Ammon's horn (tissue), 1 donor: ENCODE measurements around the gene F5.
"Not testable (repeated sequence)": the region's sequence is repeated elsewhere in the genome, so short reads cannot be mapped to it uniquely, and the experiment has no call there.

Experiments
- DNase-seq: peaks from one replicate; pipeline ENCODE4 v3.0.0-alpha.2; 2016; ENCODE audit warnings: low spot score

The F5 gene

GRCh38 chr1:169508432-169509338, 77.6 kb downstream of the F5 start:
- DNase-seq: no peak

DNA sequence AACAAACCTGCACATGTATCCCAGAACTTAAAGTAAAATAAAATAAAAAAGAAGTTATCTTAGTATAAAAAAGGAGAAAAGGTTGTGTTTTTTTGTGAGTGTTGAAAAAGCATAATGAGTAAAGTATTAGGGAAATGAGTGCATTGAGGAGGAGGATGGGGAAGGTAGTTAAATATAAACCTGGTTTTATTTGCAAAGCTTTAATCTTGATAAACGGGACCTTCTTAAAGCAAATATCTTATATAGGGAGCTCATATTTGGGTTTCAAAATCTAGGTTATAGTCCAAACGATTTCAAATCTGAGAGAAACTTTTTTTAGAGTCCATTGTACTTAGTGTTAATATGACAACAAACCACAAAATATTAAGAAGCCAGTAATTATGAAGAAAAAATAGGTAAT, 78.9 kb downstream of the F5 start:
- no peak for DNase-seq

GRCh38 chr1:169503601-169504000, 82.7 kb downstream of the F5 start:
- DNase-seq: not testable (repeated sequence)

GRCh38 chr1:169499807-169500206, 86.5 kb downstream of the F5 start:
- DNase-seq: no peak

GRCh38 chr1:169497317-169497716, 89.0 kb downstream of the F5 start:
- no peak for DNase-seq

- no peak for DNase-seq
Measured at GRCh38 chr1:169495916-169496315, 90.4 kb downstream of the F5 start.

- DNase-seq: no peak
Measured at GRCh38 chr1:169495046-169495775, 91.1 kb downstream of the F5 start.

GRCh38 chr1:169494343-169494742, 91.9 kb downstream of the F5 start:
- no peak for DNase-seq

GRCh38 chr1:169493251-169493650, 93.0 kb downstream of the F5 start:
- no peak for DNase-seq

- no peak for DNase-seq
Measured at GRCh38 chr1:169491845-169492281, 94.4 kb downstream of the F5 start.

DNA sequence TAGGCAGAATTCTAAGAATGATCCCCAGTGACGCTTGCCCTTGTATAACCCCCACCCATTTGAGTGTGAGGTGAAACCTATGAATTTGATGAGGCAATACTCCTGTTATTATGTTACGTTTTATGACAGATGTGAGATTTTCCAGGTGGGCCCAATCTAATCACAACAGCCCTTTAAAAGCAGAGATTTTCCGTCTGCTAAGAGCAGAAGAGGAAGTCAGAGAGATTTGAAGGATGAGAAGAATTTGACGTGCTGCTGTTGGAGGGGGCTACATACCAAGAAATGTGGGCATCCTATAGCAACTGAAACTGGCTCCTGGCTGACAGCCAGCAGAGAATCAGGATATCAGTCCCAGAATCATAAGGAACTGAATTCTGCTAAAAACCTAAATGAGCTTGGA, 98.1 kb downstream of the F5 start:
- no peak for DNase-seq

GRCh38 chr1:169487561-169487960, 98.7 kb downstream of the F5 start:
- DNase-seq: no peak

GRCh38 chr1:169487133-169487532, 99.1 kb downstream of the F5 start:
- no peak for DNase-seq

DNA sequence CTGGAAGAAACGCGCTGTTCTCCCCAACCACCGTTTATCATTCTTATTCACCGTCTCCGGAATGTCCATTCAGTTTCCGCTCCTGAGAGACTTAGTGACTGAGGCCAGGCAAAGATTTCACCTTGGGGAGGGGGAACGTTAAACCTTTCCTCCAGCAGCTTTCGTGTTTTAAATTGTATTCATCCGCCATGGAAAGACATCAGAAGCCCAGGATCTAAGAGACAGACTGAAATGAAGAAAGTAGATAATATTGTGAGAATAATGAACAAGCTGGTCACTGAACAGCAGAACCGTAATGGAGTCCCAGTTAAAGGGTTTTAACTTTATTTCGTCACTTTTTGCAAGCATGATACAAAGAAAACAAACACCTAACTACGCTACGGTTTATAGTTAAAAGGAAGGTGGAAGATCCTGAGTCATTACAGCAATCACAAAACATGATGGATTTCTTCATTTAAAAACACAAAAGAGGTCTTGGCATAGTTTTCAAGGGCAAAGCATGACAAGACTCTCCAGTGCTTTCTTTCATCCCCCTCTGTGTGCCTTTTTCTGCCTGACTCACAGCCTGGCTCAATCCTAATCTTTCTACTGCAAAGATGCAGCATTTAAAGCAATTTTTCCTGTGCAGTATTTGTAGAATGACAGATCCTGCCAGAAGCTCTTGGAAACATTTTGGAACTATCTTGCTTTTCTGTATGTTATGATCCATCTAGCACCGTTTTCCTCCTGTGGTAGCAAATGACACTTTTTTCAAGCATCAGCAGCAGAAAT, 99.8 kb downstream of the F5 start:
- peak; percentile 16 for DNase-seq

DNA sequence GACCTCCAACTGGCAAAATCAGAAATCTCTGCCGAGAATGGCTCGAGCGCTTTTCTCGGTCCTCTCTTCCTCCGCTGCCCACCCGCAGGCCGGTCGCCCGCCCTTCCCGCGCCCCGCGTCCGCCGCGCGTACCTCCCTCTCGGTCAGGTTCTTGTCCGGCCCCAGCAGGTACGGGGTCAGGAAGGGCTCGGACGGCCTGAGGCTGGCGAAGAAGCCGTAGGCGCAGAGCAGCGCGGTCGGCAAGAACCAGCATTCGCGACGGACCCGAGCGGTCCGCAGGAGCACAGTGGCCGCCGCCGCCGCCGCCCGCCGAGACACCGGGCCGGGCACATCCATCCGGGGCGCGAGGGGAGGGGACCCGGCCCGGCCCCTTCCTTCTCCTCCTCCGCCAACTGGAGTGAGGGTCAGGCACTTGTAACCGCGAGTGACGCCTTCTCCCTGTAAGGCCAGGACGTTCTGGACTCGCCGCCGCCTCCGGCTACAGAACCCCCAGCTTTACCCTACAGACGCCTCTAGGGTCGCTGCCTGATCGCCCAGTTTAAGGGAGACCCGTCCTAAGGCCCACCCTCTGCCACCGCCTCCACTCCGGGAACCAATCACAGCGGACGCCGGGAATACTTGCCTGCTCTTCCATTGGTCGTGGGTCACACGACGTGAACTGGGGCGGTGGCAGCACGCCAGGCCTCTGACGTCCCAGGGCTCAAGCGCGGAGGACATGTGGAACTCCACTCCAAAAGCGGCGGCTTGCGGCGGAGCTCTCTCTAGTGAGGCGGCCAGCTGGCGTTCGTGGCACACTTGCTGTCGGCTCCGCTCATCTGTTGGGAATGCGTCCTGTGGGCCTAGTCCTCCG, 100.6 kb downstream of the F5 start, which contains the start of gene SLC19A2:
Gene SLC19A2 (minus strand): TSS at position 514 of the 850 bp plus-strand sequence. CDS start 178 bp downstream, at position 336.
- DNase-seq: peak; percentile 100

DNA sequence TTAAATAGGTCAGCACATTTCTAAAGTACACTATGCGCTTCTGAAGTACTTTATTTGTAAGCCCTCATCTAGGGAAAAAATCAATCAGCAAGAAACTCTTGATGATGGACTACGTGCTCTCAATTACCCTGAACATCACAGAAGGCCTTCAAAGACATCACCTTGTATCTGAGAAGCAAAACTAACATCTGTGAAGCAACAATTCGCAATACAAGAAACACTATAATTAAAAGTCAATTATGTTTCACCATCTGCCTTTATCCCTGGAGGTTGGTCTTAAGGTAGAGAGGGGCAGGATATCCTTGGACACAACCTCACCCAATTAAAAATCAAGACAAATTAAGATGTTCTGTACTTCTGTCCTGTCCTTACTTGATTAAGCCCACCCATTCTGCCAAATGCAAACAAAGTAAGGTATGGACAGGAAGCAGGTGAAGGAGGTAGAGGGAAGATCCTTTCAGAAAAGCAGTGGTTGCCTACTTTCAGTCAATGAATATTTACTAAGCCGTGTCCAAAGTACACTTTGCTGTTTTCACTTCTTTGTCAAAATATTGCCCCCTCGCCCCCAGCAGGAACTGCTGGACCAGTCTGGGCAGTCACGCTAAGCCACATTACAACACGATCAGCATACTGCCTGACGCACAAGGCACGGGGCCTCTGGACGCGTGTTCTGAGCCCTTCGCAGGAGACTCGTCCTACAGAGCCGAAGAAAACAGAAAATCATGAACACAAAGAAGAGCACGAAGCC, 101.4 kb downstream of the F5 start:
- peak; percentile 64 for DNase-seq

DNA sequence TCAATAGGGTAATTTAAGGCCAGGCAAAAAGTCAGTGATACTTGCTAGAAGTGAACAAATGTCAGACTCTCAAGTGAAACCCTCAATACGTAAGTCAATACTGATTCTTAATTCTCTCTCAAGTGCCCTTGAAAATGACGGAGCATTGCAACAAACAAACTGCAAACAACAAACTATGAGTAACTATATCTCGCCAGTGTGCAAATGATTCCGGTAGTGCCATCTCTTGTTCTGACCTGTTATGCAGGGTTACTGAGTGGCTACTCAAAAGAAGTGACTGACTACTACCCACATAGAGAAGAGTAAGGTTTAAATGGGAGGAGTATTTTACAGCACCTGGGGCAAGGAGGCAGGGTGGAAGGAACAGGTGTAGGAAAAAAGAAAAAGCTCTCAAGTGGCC, 102.2 kb downstream of the F5 start:
- no peak for DNase-seq

DNA sequence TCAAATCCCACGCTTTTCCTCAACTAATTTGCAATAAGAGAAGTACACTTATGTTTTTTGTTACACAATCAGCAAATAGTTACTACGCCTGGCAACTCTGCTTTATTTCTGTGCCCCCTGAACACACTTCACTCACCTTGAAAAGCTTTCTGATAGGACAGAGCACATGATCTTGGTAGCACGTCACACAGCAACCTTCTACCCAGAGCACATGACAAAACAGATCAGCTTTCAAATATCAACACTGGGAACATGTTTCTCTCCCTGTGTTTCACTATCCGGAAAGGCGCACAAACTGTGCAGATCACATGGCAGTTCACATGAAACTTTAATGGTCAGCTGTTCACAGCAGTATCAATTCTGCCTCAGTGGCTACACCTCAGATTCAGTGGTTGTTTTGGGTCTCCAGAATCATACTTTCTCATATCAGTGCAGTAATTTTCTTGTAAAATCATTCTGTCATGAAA, 102.7 kb downstream of the F5 start:
- peak; percentile 45 for DNase-seq

DNA sequence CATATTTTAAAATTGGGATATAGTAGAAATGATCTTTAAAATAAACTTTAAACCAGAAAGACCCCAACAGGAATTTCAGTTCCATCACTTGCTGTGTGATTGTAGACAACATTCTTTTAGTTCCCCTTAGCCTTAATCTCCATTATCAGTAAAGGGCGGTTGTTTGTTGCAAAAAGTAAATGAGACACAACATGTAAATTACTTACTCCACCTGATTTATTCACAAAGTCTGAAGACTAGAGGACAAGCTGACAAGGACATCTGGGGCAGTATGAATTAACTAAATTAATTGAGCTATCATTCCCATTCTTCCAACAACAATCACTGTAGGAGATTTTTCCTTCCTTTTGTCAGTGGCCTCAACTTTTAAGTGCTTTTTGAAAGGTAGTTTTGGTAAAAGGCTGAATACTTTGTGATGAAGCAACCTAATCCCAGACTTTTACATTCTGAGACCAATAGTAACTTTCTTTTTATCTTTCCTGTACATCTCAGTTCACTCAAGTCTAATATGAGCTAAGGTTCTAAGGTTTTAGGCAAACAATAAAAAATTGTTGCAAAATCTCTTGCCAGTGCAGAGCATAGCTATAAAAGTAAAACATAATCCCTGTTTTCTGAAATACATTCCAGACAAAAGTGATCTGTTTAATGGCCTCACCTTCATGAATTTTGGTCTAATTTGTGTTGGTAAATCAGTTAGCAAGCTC, 106.8 kb downstream of the F5 start:
- no peak for DNase-seq
